Common myeloid progenitor, CD34-positive (primary cell): Measurements from ENCODE around the gene FBL.
"Not testable (repeated sequence)": the region's sequence is repeated elsewhere in the genome, so short reads cannot be mapped to it uniquely, and the experiment has no call there.

Source experiments
- CTCF ChIA-PET: fragments of 350-600 bp; sonication (Branson Sonifier 250); formaldehyde crosslinking; loops from one replicate; lab custom pipeline; 2021; ENCODE audit warnings: antibody characterized with exemption; lab: Charles Lee
- POLR2A ChIA-PET: fragments of 350-600 bp; sonication (Branson Sonifier 250); formaldehyde crosslinking; loops from one replicate; lab custom pipeline; 2021; ENCODE audit warnings: antibody characterized with exemption; lab: Charles Lee
- DNase-seq, 3 donors: peaks; one replicate each; pipeline versions ENCODE4 v3.0.0 to v3.0.0-alpha.2; 2013
- H3K27ac ChIP-seq, 2 experiments: 1 replicate in 1 of 2; 2 replicates in 1 of 2; pipeline ENCODE4 v1.7.0; 2013; ENCODE audit warnings: inconsistent platforms in 2 of 2, low read length in 2 of 2, mild to moderate bottlenecking in 2 of 2, low read depth in 1 of 2, moderate library complexity in 1 of 2; ENCODE audit not compliant: severe bottlenecking in 2 of 2, insufficient read depth in 1 of 2, poor library complexity in 1 of 2
- H3K27me3 ChIP-seq, 5 experiments: replicated peaks in 2 of 5; 1 replicate in 3 of 5; 2 replicates in 2 of 5; pipeline versions ENCODE4 v1.6.1 to v1.7.0; 2013; ENCODE audit warnings: low read length in 4 of 5, mild to moderate bottlenecking in 2 of 5, moderate library complexity in 2 of 5, inconsistent platforms in 1 of 5; ENCODE audit not compliant: insufficient read depth in 5 of 5, control insufficient read depth in 4 of 5
- H3K36me3 ChIP-seq, 4 experiments: 1 replicate in 2 of 4; 2 replicates in 2 of 4; pipeline versions ENCODE4 v1.6.1 to v1.7.0; 2013; ENCODE audit warnings: low read length in 3 of 4, control low read depth in 1 of 4, mild to moderate bottlenecking in 1 of 4; ENCODE audit not compliant: control insufficient read depth in 4 of 4, insufficient read depth in 4 of 4
- H3K4me1 ChIP-seq, 4 experiments: 1 replicate in 3 of 4; 2 replicates in 1 of 4; pipeline versions ENCODE4 v1.6.1 to v1.7.1; 2013; ENCODE audit warnings: low read length in 3 of 4, mild to moderate bottlenecking in 3 of 4, control low read depth in 1 of 4, inconsistent platforms in 1 of 4, moderate library complexity in 1 of 4; ENCODE audit not compliant: control insufficient read depth in 4 of 4, insufficient read depth in 4 of 4; ENCODE audit errors: control extremely low read depth in 1 of 4
- H3K4me3 ChIP-seq, 7 experiments: 1 replicate in 4 of 7; 2 replicates in 3 of 7; pipeline versions ENCODE4 v1.5.1 to v1.7.0; 2013; ENCODE audit warnings: mild to moderate bottlenecking in 7 of 7, low read length in 6 of 7, moderate library complexity in 6 of 7, inconsistent platforms in 2 of 7, low read depth in 2 of 7, control low read depth in 1 of 7; ENCODE audit not compliant: insufficient read depth in 4 of 7, control insufficient read depth in 1 of 7; ENCODE audit errors: extremely low read depth in 1 of 7
- H3K9me3 ChIP-seq, 5 experiments: 1 replicate in 4 of 5; 2 replicates in 1 of 5; pipeline versions ENCODE4 v1.6.1 to v1.7.1; 2013; ENCODE audit warnings: low read length in 4 of 5, mild to moderate bottlenecking in 2 of 5, inconsistent platforms in 1 of 5, low read depth in 1 of 5, moderate library complexity in 1 of 5; ENCODE audit not compliant: control insufficient read depth in 4 of 5, insufficient read depth in 2 of 5; ENCODE audit errors: control extremely low read depth in 1 of 5
- WGBS: methylation state at CpG from one replicate; pipeline ENCODE4 v1.1.5; 2013; ENCODE audit not compliant: insufficient coverage; 5-methylcytosine and 5-hydroxymethylcytosine counted together

The FBL gene

DNA sequence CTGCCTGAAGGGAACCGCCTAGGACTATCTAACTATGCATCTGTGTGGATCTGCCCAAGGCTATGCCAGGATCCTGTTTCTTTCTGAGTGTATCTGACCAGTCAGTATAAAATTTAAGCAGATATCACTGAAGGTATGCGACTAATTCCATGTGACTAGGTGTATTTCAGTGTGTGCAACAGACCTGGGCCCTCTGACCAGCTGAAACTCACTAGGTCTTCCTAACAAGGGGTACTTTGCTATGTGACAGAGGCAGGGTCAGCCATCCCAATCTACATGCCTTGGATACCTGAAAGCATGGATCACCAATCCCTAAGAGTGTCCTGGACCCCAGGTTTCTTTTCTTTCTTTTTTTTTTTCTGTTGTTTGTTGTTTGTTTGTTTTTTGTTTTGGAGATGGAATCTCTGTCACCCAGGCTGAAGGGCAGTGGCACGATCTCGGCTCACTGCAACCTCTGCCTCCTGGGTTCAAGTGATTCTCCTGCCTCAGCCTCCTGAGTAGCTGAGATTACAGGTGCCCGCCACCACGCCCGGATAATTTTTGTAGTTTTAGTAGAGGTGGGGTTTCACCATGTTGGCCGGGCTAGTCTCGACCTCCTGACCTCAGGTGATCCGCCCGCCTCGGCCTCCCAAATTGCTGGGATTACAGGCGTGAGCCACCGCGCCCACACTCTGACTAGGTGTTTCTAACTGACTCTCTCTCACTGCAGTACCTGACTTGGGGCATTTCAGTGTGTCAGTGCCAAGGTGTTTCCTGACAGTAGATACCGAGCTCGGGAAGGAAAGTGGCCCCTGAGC, 44.8 kb upstream of the FBL start:
- DNase-seq, result no peak
- WGBS, result 84% methylated on average over 14 of the region's 17 CpGs
- Histone ChIP-seq H3K27ac (no peak overlapping the region), H3K9me3 (no peaks in the 10 kb centered on the region), H3K36me3 (no peaks in the 10 kb centered on the region), H3K27me3 (peaks cover 0 to 40% (median 2%) of the 10 kb centered on the region in 5 experiments), H3K4me1 (no peaks in the 10 kb centered on the region), H3K4me3 (no peak overlapping the region)
- POLR2A ChIA-PET, result no interaction called here
- CTCF ChIA-PET, result interaction anchor here (0.7 kb wide), 1 partner anchor 242 kb away, joined by 3 read pairs; no protein-coding TSS in a partner anchor

DNA sequence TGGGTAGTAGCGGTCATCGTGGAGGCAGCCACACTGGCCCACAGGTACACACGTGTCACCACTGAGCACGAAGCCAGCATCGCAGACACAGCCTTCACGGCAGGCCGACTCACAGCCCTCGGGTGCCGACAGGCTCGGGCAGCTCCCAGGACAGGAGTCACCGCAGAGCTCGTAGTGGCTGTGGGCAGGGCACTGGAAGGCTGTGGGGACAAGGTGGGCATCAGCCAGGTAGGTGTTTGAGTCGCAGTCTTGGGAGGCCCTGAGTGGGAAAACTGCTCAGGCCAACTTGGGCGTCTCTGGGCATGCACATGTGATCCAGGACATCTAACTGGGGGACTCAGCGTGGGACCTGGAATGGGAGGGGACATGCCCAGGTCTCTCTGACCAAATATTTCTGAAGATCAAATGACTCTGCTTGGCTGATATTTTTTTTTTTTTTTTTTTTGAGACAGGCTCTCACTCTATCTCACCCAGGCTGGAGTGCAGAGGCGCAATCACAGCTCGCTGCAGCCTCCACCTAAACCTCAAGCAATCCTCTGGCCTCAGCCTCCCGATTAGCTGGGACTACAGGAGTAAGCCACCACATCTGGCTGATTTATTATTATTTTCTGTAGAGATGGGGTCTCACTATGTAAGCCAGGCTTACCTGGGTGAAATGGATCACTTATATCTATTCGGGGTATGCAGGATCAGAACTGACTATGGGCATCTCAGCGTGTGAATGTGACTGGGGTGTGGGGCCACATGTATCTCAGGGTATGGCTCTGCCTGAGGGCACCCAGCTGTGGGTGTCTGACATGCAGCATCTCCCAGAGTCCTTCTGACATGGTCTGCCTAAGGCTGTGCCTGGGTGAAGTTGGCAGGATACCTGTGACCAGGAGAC, 43.9 kb upstream of the FBL start:
- H3K27ac ChIP-seq, H3K36me3 ChIP-seq, H3K4me1 ChIP-seq, POLR2A ChIA-PET, H3K4me3 ChIP-seq, DNase-seq, H3K9me3 ChIP-seq: not testable (repeated sequence)
- CTCF ChIA-PET, result interaction anchor here (0.7 kb wide), 1 partner anchor 241 kb away, joined by 3 read pairs; no protein-coding TSS in a partner anchor
- peaks cover 0 to 39% (median 2%) of the 10 kb centered on the region in 5 experiments for H3K27me3 ChIP-seq
- 96% methylated on average over 17 of the region's 20 CpGs for WGBS

DNA sequence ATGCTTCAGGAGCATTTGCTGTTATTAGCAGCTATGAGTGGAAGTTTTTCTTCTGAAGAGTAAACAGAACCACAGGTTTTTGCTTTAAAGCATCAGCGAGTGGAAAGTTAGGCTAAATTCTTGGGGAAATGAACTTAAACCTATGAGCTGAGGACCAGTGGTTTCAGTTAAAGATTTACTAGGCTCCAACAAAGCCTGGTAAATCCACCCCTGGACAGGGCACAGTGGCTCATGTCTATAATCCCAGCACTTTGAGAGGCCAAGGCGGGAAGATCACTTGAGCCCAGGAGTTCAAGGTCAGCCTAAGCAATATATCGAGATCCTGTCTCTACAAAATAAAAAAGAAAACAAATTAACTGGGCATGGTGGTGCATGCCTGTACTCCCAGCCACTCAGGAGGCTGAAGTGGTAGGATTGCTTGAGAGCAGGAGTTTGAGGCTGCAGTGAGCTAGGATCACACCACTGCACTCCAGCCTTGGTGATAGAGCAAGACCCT, 41.3 kb upstream of the FBL start:
- H3K4me1 ChIP-seq, DNase-seq, H3K36me3 ChIP-seq, H3K4me3 ChIP-seq, H3K27ac ChIP-seq, POLR2A ChIA-PET, CTCF ChIA-PET, H3K9me3 ChIP-seq: not testable (repeated sequence)
- WGBS, result no CpG with 5 or more reads among the region's 3 CpGs
- peaks cover 0 to 28% (median 2%) of the 10 kb centered on the region in 5 experiments for H3K27me3 ChIP-seq

DNA sequence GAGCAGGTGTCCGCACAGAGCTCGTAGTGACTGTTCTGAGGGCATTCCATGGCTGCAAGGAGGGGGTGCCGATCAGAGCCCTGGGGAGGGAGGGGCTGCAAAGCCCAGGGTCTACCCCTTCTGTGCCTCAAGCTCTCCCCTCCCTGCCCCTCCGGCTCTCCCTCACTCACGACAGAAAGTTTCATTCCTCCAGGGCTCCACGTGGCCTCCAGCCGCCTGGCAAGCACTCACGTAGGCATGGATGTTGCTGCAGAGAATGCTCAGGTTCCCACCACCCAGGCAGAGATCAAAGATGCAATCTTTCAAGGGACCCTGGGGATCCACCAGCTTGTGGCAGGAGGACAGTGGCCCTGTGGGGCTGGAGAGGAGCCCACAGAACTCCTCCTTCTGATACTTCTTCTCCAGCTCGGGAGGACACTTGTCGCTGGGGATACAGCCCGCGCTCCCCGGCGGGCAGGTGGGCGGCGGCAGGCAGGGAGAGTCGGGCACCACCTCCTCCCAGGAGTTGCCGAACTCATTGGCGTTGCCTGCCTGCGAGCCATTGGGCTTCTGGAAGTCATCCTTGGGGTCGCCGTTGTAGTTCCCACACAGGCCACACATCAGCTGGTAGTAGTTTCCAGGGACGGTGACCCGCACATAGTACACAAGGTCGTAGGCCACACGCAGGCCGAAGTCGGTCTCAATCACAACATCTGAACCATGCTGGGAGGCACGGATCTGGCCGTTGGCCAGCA, 39.8 kb upstream of the FBL start:
- H3K4me3 ChIP-seq, CTCF ChIA-PET, H3K36me3 ChIP-seq, H3K4me1 ChIP-seq, H3K27ac ChIP-seq, DNase-seq, H3K9me3 ChIP-seq, POLR2A ChIA-PET: not testable (repeated sequence)
- WGBS, result 100% methylated on average over 2 of the region's 30 CpGs
- peaks cover 0 to 18% (median 0%) of the 10 kb centered on the region in 5 experiments for H3K27me3 ChIP-seq

DNA sequence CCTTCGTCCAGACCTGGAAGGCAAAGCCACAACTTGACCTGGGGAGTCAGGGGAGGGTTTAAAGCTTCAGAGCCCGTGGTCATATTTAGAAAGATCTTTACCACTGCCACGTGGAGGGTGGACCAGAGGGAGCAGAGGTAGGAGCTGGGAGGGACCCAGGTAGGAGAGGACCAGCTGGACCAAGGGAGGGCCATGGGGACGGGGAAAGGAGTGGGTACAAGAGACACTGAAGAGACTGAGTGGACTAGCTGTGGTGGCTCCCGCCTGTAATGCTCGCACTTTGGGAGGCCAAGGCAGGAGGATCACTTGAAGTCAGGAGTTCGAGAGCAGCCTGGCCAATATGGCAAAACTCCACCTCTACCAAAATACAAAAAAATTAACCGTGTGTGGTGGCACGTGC, 38.5 kb upstream of the FBL start:
- H3K36me3 ChIP-seq, H3K4me1 ChIP-seq, POLR2A ChIA-PET, CTCF ChIA-PET, H3K4me3 ChIP-seq, H3K27ac ChIP-seq, H3K27me3 ChIP-seq, DNase-seq, H3K9me3 ChIP-seq: not testable (repeated sequence)
- no CpG with 5 or more reads among the region's 9 CpGs for WGBS

DNA sequence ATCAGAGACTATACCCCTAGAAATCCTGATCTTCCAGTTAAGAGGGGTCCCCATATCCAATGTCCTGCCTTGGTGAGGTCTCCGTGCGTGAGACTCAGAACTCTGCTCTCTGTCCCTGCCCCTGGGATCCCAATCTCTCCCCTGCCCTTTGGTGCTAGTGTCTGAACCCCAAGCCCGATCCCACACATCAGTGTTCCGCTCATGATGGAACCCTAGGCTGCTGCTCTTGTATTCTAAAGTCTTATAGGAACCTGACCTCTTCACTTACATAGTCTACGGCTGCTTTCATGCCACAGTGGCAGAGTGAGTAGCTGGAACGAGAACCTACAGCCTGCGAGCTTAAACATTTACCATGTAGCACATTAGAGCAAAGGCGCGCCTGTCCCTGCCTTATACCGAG, 36.5 kb upstream of the FBL start:
- POLR2A ChIA-PET, H3K4me1 ChIP-seq, H3K4me3 ChIP-seq, H3K27me3 ChIP-seq, H3K36me3 ChIP-seq, DNase-seq, H3K27ac ChIP-seq, CTCF ChIA-PET, H3K9me3 ChIP-seq: not testable (repeated sequence)
- 100% methylated on average over 1 of the region's 10 CpGs for WGBS
